GM18502 (cell line): Measurements from ENCODE around the gene SPDYE1.
"Not testable (repeated sequence)": the region's sequence is repeated elsewhere in the genome, so short reads cannot be mapped to it uniquely, and the experiment has no call there.

Experiments used
- ATAC-seq: cut with Tn5 transposase; IDR thresholded peaks from one replicate; pipeline ENCODE4 v1.9.1; 2021; ENCODE audit warnings: mild to moderate bottlenecking; ENCODE audit not compliant: unreplicated experiment, poor library complexity

Gene SPDYE1

DNA sequence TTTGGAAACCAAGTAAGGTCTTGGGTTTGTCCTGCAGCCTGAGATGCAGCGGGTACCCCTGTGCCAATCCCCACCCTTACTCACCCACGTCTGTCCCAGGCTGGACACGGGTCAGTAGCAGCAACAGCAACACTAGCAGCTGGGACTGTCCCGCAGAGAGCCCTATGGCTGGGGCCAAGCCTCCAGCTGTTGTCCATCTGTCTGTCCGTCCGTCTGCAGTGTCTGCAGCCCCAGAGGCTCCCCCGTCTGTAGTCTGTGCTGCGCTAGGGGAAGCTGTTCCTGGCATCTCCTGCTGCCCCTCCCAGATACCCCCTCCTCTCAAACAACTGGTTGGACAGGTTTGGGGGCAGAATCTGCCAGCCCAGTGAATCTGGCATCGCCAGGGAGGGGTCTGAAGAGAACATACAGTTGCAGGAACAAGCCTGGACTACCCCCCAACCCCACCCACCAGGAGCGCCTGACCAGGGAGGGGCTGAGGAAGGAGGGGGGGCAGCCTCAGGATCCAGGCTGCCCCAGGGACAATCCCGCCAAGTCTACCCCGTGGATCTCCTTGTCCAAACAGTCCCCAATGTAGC lies 7.6 kb upstream of the SPDYE1 start:
- not testable (repeated sequence) for ATAC-seq

DNA sequence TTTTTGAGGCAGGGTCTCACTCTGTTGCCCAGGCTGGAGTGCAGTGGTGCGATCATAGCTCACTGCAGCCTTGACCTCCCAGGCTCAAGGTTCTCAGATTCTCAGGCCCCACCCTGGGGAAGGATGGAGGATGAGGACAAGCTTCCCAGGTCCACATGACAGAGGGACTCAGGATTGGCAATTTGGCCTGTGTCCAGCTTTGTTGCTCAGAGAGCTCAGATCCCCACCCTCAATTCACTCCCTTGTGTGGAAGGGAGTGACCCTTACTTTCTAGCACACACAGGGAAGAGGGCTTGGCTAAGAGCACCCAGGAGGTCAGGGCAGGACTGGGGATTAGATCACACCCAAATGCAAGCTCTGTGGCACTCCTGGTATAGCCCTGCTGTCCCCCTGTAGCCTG lies 6.9 kb upstream of the SPDYE1 start:
- ATAC-seq, result not testable (repeated sequence)

DNA sequence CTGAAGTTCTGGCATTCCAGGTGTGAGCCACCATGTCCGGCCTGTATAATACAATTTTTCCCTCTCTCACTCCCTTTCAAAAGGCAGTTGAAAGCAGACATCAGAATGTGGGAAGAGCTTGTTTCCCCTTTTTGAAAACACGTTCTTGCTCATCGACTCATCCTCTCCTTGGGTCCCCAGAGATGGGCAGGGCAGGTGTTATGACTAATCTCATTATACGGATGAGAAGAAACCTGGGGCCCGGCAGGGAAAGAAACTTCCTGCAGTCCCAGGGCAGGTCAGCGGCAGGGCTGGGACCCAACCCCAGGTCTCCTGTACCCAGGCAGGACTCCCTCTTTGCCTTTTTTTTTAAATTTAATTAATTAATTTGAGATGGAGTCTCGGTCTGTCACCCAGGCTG lies 4.8 kb upstream of the SPDYE1 start:
- peak; percentile 99 for ATAC-seq

DNA sequence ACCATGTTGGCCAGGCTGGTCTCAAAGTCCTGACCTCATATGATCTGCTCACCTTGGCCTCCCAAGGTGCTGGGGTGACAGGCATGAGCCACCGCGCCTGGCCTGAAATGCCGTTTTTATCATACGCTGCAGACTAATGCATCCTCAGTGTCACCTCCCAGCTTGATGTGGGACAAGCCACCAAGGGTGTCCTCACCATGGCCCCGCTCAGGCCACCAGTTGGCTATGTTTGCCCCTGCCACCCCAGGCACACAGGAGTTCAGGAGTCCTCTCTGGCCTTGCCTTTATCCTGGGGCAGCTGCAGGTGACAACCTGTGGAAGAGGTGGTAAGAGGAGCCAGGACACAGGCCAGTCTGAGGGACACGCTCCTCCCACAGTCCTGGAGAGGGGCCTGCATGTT lies 3.0 kb upstream of the SPDYE1 start:
- ATAC-seq, result not testable (repeated sequence)

DNA sequence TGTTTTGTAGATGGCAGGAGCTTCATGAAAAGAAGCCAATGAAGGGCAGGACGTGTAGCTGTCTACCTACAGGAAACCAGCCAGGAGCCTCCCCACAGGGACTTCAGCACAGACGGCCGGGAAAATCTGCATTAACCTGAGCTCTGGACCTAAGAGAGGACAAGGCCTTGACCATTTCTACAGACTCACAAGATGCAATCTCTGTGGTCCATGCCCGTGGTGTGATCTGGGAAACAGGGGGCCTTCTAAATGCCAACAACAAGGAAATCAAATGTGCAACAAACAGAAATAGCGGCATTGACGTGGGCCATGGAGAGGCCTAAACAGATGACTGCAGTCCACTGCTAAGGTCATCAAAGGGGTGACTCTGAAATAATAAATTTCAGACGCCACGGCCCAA lies 14.4 kb downstream of the SPDYE1 start:
- ATAC-seq, result not testable (repeated sequence)

DNA sequence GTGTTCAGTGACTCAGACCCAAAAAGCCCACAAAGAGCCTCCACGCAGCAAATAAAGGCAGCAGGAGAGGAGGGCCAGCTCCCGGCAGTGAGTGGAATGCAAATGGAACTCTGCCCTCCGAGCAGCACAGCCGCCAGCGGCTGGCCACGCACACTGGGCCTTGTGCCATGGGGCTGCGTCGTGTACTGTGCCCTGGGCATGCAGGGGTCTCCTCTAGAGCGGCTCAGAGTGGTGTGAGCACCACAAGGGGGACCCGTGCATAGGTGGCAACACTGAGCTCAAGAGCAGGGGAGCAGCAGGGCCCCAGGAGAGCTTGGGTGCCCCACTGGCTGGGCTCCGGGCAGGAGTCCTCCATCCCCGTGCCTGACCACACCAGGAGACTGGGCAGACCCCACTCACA lies 17.4 kb downstream of the SPDYE1 start:
- ATAC-seq, result not testable (repeated sequence)

DNA sequence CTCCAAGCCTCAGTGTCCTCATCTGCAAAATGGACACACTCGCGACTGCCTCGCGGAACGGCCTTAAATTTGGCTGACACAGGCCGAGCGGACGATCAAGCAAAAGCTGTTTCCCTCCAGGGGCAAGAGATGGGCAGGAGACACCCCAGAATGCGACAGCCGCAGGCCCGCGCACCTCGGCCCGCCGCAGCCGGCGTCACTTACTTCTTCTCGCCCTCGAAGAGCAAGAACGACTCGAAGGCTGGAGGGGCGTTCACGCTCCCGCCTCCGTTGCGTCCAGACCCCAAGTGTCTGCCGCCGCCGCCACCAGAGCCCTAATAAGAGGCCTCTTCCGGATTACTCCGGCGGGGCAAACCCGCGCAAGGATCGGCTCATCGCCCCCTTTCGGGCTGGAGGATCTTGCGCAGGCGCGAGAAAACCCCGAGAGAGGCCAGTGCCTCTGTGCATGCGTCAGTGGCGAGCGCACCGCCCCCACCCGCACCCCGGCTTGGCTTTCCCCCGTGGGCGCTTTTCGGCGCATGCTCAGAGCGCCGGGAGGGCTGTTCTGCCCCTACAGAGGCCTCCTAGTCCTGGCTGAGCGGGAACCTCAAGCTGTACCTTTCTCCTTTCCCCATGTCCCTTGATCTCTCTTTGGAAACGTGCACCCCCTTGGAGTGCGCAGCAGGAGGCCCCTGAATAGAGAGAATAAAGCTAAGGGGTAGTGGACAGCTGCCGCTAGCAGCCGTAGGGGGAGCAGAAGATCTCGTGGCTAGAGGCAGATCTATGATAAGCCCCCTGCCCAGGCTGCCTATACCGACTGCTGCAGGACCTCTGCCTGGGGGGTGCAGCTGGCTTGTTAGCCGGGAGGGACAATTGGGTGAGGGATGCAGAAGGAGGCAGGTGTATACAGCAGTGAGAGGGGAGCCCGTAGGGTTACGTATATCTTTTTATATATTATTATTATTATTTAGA lies 21.4 kb downstream of the SPDYE1 start:
- peak; percentile 97 for ATAC-seq

DNA sequence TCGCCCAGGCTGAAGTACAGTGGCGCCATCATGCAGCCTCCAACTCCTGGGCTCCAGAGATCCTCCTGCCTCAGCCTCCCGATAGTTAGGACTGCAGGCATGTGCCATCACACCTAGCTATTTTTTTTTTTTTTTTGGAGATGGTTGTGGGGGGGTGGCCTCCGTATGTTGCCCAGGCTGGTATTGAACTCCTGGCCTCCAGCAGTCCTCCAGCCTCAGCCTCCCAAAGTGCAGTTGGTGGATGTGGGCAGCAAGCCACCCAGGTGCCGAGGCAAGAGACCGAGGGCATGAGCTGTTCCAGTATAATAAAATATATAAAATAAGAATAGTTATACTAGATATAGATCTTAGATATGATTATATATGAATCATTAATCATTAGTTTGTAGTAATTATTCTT lies 22.1 kb downstream of the SPDYE1 start:
- not testable (repeated sequence) for ATAC-seq

DNA sequence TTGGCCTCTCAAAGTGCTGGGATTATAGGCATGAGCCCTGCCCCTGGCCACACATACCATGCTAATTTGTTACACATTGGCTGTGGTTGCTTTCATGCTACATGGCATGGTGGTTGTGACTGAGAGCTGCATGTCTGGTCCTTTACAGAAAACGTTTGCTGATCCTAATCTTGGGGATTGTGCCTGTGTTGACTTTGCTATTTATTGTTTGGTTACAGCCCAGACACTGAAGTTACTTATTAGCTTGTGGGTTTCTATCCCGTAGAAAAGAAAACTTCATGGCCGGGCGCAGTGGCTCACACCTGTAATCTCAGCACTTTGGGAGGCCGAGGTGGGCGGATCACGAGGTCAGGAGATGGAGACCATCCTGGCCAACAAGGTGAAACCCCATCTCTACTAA lies 24.4 kb downstream of the SPDYE1 start:
- not testable (repeated sequence) for ATAC-seq

DNA sequence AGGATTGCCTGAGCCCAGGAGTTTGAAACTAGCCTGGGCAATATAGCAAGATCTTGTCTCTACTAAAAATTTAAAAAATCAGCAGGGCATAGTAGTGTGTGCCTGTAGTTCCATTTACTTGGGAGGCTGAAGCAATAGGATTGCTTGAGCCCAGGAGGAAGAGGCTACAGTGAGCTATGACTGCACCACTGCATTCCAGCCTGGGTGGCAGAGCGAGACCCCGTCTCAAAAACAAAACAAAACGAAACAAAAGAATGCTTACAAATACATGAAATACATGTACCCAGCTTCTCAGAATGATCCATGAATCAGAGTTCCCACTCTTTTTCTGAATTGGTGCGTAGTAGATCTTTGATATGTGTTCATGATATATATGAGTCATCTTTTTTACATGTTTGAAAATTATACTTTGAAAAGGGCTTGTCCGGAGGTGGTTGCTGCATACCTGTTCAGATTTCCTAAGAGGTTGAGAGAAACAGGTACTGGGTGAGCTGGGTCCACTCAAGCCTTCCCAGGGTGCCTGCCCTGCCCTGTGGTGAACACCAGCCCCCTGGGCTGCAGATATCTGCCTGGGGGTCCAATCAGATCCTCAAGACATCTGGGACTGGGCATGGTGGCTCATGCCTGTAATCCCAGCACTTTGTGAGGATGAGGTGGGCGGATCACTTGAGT lies 25.2 kb downstream of the SPDYE1 start:
- ATAC-seq, result not testable (repeated sequence)

DNA sequence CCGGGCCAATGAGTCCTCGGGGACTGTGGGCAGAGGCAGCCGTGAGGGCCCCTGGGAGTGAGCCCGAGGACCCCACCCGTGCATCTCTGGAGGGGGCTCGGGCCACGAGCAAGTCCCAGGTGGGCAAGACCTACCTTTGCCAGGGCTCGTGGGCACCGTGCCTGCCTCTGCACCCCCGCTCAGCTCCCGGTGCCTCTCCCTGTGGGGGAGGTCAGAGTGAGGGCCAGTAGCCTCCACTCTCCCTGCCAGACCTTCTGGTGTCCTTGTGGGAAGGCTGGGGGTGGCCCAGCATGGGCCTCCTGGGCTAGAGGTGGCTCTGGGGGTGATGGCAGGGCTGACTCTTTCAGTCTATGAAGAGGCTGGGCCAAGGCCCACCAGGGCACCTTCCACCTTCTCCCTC lies 31.7 kb downstream of the SPDYE1 start:
- ATAC-seq, result not testable (repeated sequence)

DNA sequence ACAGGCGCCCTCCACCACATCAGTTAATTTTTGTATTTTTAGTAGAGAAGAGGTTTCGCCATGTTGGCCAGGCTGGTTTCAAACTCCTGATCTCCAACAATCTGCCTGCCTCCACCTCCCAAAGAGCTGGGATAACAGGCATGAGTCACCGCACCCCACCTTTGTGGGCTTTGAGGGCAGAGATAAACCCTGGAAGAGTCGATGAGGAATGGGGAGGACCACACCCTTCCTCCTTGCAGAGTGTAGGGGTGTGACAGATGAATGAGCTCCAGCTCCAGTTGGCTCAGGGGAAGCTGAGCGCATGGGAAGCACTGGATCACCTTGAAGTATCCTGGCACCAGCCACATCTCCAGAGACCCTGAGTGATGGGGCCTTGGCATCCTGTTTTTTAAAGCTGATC lies 32.3 kb downstream of the SPDYE1 start:
- not testable (repeated sequence) for ATAC-seq

DNA sequence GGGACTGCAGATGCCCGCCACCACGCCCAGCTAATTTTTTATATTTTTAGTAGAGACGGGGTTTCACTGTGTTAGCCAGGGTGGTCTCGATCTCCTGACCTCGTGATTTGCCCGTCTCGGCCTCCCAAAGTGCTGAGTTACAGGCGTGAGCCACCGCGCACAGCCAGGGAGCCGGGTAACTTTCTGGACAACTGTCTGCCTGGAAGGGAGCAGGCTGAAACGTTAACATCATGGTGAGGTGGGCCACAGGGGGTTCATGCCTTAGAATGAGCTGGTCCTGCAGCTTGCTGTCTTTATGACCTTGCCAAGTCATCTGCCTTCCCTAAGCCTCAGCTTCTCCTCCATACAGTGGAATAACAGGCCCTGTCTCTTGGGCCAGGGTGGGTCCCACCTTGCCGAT lies 33.6 kb downstream of the SPDYE1 start:
- not testable (repeated sequence) for ATAC-seq

DNA sequence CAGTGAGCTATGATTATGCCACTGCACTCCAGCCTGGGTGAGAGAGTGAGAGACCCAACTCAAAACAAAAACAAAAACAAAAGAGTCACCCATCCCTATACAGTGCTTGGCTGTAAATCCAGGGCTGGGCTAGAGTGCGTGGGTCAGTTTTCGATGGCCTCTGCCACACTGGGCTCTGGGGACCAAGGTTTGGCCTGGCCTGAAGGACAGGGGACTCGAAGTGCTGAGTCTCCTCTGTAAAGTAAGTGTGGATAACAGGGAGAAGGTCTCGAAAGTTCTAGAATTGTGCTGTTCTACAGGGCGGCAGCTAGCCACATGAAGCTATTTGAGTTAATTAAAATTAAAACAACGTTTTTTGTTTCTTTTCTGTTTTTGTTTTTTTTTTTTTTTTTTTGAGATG lies 34.3 kb downstream of the SPDYE1 start:
- ATAC-seq, result not testable (repeated sequence)

DNA sequence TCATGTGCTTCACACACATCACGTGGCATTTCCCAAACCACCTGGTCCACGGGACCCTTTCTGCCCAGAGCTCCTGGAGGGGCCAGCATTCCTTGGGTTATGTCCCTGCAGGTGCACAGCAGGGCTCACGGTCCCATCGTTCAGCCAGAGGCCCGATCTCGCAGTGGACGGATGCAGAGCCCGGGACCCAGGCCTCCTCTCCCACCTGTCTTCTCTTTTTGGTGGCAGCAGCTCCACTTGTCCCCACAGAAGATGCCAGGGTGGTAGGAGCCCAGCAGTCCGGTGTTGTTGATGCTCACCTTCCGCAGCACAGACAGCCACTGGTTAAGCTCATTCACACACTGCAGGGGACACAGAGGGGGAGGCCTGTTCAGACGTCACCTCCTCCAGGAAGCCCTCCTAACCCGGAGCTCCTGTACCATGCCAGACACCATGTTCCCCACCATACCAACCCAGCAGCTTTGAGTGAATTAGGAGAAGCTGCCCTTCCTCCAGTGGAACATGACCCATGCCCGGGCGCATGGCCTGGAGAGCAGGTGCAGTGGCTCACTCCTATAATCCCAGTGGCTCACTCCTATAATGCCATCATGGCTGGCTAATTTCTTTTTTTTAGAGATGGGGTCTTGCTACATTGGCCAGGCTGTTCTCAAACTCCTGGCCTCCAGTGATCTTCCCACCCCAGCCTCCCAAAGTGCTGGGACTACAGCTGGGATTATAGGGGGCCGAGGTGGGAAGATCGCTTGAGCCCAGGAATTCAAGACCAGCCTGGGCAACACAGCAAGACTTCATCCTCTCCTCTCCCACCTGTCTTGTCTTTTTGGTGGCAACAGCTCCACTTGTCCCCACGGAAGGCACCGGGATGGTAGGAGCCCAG lies 36.5 kb downstream of the SPDYE1 start:
- not testable (repeated sequence) for ATAC-seq

DNA sequence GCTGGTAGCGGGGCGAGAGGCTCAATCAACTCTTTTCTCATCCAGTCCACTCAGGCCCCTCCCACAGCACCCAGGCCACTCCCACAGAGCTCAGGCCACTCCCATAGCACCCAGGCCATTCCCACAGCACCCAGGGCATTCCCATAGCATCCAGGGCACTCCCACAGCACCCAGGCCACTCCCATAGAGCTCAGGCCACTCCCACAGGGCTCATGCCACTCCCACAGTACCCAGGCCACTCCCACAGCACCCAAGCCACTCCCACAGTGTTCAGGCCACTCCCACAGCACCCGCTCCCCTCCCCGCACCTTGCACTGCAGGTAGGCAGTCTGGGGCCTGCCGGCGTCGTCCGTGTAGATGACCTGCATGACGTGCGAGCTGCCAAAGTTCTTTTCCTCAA lies 38.7 kb downstream of the SPDYE1 start:
- peak; percentile 30 for ATAC-seq

DNA sequence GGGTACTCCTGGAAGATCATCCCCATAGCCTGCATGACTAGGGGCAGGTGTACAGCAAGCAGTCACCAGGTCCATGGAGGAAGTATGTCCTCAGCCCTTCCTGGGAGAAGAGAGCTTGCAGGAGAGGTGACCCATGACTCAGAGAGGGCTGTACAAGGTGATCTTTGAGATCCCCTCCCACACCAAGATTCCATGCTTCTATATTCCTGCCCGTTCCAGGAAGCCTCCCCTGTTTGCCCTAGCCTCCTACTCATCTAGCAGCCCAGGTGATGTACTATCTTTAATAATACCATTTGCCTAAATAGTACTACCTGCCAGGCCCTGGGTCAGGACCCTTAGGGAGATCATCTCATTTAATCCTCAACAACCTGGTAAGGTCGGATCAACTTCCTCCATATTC lies 40.3 kb downstream of the SPDYE1 start:
- ATAC-seq, result not testable (repeated sequence)

DNA sequence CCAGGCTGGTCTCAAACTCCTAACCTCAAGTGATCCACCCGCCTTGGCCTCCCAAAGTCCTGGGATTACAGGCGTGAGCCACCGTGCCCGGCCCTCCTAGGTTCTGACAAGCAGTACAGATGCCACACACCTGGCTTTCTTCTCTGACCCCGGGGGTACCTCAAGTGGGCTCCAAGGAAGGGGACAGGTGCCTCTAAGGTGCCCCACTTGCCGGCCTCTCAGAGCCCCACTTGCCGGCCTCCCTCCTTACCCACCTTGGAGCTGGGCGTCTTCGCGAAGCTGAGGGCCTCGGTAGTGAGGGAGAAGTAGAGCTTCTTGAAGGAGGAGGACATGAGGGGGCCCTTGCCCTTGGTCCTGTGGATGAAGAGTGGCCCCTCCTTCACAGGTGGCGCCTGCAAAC lies 40.9 kb downstream of the SPDYE1 start:
- not testable (repeated sequence) for ATAC-seq

DNA sequence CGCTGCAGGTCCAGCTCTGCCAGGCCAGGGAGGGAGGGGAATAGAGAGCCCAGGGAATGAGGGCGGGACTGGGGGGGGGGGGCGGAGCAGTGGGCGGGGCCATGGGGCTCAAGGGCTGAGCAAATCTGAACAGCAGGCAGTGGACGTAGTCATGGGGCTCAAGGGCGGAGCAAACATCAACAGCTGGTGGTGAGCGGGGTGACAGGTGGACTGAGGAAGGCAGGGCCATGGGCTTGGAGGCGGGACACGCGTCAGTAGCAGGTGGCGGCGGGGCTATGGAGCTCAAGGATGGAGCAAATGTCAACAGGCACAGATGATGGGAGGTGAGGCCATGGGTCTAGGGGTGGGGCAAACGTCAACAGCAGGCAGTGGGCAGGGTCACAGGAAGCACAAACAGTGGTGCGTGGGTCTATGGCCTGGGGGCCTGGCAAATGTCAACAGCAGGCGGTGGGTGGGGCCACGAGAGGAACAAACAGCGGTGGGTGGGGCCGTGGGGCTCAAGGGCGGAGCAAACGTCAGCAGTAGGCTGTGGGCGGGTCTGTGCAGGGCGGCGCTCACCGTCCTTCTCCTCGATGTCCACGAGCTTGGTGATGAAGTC lies 41.4 kb downstream of the SPDYE1 start:
- ATAC-seq, result peak; percentile 68
